ENCODE measurements around the gene NUP58. TPM values are rescaled to one million over a fixed set of nuclear protein-coding genes. Genes with fewer than 3 reads are reported as not detected.
A peak's percentile ranks its signal among the peaks of the same experiment; 100 is the strongest.

NUP58 gene
- total RNA-seq, 1 donor from 2014 or later: 48.4 TPM

DNA sequence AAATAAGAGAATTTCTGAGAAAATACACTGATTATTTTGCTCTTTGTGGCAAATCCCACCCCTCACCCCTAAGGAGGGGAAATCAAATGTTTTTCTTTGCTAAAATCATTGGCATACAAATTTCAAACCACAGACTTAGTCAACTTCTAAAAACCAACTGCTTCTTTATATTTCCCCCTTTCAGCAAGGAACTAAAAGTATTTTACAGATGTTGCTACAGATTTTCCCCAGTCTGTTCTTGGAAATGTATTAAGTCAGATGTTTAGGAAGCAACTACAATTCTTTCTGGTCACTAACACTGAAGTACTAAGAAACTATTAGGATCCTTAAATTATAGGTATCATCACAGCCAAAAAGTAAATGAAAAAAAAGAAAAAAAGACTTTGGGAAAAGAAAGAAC is 21.0 kb upstream of the NUP58 start:
- no peak for DNase-seq
- ATAC-seq (ENCODE audit: low read depth): no peak
- H3K9me3 Mint-ChIP-seq: no peaks in the 10 kb centered on the region
- H3K27ac Mint-ChIP-seq: peak overlapping the region; percentile 8
- H3K36me3 Mint-ChIP-seq (ENCODE audit: low read depth): peaks cover 17% of the 10 kb centered on the region
- H3K4me1 Mint-ChIP-seq: peaks cover 70% of the 10 kb centered on the region
- POLR2A ChIA-PET: no interaction called here
- no peaks in the 10 kb centered on the region for H3K27me3 Mint-ChIP-seq
- H3K4me3 Mint-ChIP-seq: no peak overlapping the region
- intact Hi-C loops (cut with micrococcal nuclease): no loop called here
- TF ChIP-seq, protein P1, sequence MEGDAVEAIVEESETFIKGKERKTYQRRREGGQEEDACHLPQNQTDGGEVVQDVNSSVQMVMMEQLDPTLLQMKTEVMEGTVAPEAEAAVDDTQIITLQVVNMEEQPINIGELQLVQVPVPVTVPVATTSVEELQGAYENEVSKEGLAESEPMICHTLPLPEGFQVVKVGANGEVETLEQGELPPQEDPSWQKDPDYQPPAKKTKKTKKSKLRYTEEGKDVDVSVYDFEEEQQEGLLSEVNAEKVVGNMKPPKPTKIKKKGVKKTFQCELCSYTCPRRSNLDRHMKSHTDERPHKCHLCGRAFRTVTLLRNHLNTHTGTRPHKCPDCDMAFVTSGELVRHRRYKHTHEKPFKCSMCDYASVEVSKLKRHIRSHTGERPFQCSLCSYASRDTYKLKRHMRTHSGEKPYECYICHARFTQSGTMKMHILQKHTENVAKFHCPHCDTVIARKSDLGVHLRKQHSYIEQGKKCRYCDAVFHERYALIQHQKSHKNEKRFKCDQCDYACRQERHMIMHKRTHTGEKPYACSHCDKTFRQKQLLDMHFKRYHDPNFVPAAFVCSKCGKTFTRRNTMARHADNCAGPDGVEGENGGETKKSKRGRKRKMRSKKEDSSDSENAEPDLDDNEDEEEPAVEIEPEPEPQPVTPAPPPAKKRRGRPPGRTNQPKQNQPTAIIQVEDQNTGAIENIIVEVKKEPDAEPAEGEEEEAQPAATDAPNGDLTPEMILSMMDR (IDR thresholded peaks at IDR 0.05): no peak
- CTCF ChIA-PET: no interaction called here

DNA sequence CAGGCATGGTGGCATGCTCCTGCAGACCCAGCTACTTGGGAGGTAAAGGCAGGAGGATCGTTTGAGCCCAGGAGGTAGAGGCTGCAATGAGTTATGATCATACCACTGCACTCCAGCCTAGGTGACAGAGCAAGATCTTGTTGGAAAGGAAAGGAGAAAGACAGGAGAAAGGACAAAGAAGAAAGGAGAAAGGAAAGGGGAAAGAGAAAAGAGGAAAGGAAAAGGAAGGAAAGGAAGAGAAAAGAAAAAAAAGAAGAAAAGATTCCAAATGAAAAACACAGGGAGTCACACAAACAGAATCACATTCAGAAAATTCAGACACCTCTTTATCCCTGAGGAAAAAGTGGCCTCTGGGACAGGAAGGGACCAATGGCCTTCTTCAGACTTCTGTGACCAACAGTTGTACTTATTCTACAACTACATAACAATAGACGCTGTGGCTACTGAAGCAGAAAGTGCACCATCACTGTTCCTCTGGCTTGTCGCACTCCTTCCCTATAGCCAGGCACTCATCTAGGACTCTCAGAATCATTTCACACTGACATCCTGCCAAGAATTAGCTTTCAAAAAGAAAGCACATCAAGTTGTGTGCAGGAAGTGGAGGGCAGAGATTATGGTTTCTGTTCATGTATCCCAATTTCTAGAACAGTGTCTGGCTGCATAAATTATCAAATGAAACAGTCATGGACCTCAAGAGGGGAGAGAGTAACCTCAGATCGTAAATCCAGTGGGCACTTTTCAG is 20.1 kb upstream of the NUP58 start:
- TF ChIP-seq, protein P1 (IDR thresholded peaks at IDR 0.05): no peak
- peak overlapping the region; percentile 37 for H3K27ac Mint-ChIP-seq
- intact Hi-C loops (cut with micrococcal nuclease): no loop called here
- DNase-seq (no peak), ATAC-seq (ENCODE audit: low read depth) (peak; percentile 52)
- ChIA-PET POLR2A (no interaction called here), CTCF (no interaction called here)
- H3K4me3 Mint-ChIP-seq: no peak overlapping the region
- H3K9me3 Mint-ChIP-seq: no peaks in the 10 kb centered on the region
- H3K27me3 Mint-ChIP-seq: no peaks in the 10 kb centered on the region
- peaks cover 16% of the 10 kb centered on the region for H3K36me3 Mint-ChIP-seq (ENCODE audit: low read depth)
- H3K4me1 Mint-ChIP-seq: peaks cover 75% of the 10 kb centered on the region

DNA sequence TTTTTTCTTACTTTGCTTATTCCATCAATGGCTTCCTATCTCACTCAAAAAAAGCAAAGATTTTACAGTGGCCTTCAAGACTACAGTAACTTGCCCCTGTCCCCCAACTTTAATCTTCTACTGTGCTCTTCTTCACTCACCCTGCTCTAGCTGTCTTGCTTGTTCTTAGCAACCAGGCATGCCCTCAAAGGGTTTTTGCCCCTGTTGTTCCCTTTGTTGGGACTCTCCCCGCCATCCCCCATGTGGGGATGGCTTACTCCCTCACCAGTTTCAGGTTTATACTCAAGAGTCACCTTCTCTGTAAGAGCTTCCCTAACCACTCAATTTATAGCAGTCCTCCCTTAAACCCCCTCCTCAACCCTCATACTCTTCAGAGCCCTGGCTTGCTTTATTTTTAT is 19.5 kb upstream of the NUP58 start:
- TF ChIP-seq, protein P1 (IDR thresholded peaks at IDR 0.05): no peak
- H3K4me3 Mint-ChIP-seq: peak overlapping the region; percentile 1
- DNase-seq (no peak), ATAC-seq (ENCODE audit: low read depth) (peak; percentile 4)
- intact Hi-C loops (cut with micrococcal nuclease): no loop called here
- H3K4me1 Mint-ChIP-seq: peaks cover 72% of the 10 kb centered on the region
- no peaks in the 10 kb centered on the region for H3K27me3 Mint-ChIP-seq
- POLR2A ChIA-PET: no interaction called here
- H3K9me3 Mint-ChIP-seq: no peaks in the 10 kb centered on the region
- peaks cover 20% of the 10 kb centered on the region for H3K36me3 Mint-ChIP-seq (ENCODE audit: low read depth)
- H3K27ac Mint-ChIP-seq: peak overlapping the region; percentile 37
- CTCF ChIA-PET: no interaction called here

DNA sequence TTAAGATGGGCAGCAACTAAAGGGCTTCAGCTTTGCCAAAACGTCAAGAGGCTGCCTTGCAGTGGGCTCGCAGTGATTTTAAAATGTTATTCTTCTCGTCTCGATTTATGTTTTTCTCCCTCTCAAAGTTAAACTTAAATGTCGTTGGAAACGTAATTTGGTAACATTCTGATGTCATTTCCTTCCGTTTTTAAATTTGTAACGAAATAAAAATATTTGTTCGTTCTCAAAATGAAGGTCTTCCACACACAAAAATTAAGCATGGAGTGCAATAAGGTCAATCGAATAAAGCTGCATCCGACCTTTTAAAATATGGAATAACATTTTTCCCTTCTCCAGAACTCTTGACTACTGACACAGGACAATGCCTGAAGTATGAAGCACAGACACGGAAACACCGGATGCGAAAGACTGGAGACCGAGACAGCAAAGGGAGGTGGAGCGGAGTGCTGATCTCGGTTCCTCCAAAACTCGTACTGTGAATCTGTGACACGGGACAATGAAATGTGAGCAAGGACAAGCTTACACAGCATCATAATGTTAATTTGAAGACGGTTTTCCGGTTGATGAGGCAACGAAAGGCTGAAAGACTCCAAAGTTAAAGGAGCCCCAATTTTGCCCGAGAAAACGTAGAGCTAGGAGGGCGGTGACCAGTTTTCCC is 15.0 kb upstream of the NUP58 start:
- no peaks in the 10 kb centered on the region for H3K9me3 Mint-ChIP-seq
- H3K4me1 Mint-ChIP-seq: peaks cover 48% of the 10 kb centered on the region
- peaks cover 9% of the 10 kb centered on the region for H3K27me3 Mint-ChIP-seq

More for the DNA sequence above, 15.0 kb upstream of the NUP58 start:
- Mint-ChIP-seq H3K36me3 (ENCODE audit: low read depth) (peaks cover 20% of the 10 kb centered on the region), H3K27ac (peak overlapping the region; percentile 95), H3K4me3 (peak overlapping the region; percentile 91)
- TF ChIP-seq, protein P1 (IDR thresholded peaks at IDR 0.05): no peak
- intact Hi-C loops (cut with micrococcal nuclease): loop anchor here (5.0 kb wide), 6 partner anchors 39 to 1909 kb away; partner anchors contain the start of gene CDK8
- CTCF ChIA-PET: no interaction called here
- ATAC-seq (ENCODE audit: low read depth): peak; percentile 47
- DNase-seq: no peak
- POLR2A ChIA-PET: interaction anchor here (0.6 to 2.6 kb wide), 6 partner anchors 9 to 900 kb away, joined by 3 to 21 read pairs (median 5); partner anchors contain the start of gene NUP58

Data from activated B cell treated with CpG ODN at 0.5 μM for 24 hours (primary cell).